Prostate gland (tissue), 2 donors: ENCODE measurements around the gene LY86.
"Not testable (repeated sequence)": the region's sequence is repeated elsewhere in the genome, so short reads cannot be mapped to it uniquely, and the experiment has no call there.

ENCODE experiments used
- CTCF ChIP-seq, 4 experiments: fragments of 200-600 bp in 2 of 4; fragments of 450-650 bp in 2 of 4; sonication (generic) in 2 of 4; IDR thresholded peaks; 1 replicate in 3 of 4; 2 replicates in 1 of 4; pipeline ENCODE4 v1.5.1; 2016 to 2019; ENCODE audit warnings: antibody characterized with exemption in 4 of 4, mild to moderate bottlenecking in 2 of 4, moderate library complexity in 2 of 4
- POLR2A ChIP-seq: fragments of 450-650 bp; IDR thresholded peaks from one replicate; pipeline ENCODE4 v1.6.1; 2016; ENCODE audit warnings: antibody characterized with exemption, mild to moderate bottlenecking
- POLR2AphosphoS5 ChIP-seq: sonication (generic); formaldehyde crosslinking; IDR thresholded peaks from one replicate; pipeline ENCODE4 v1.6.1; 2017; ENCODE audit warnings: antibody characterized with exemption

- TF ChIP-seq POLR2A; CTCF (IDR thresholded peaks at IDR 0.05); POLR2AphosphoS5: not testable (repeated sequence)
Observed at GRCh38 chr6:6613103-6613718, 24.7 kb downstream of the LY86 start.
